ENCODE results near the gene ASB15.
"Not testable (repeated sequence)": the region's sequence is repeated elsewhere in the genome, so short reads cannot be mapped to it uniquely, and the experiment has no call there.

The ASB15 gene

DNA sequence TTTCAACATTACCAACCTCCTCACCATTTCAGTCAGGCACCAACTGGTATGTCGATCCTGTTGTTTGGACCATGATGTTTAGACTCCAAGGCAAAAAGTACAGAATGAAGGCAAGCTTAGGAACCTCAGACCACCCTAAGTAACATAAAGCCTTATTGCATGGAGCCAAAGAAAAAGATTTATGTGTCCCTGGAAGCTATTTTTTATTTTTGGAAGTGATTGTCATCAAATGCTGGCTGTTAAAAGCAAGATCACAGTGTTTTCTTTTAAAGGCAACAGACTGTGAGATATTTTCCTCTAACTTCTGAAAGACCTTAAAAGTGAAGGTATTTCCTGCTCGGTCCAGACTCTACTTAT is 8.2 kb downstream of the ASB15 start:
- Mint-ChIP-seq H3K27me3 (no peaks in the 10 kb centered on the region), H3K4me1 (no peaks in the 10 kb centered on the region), H3K9me3 (no peaks in the 10 kb centered on the region), H3K36me3 (no peaks in the 10 kb centered on the region), H3K4me3 (no peak overlapping the region), H3K27ac (no peak overlapping the region)
- CTCF ChIA-PET = no interaction called here
- no peak for DNase-seq

DNA sequence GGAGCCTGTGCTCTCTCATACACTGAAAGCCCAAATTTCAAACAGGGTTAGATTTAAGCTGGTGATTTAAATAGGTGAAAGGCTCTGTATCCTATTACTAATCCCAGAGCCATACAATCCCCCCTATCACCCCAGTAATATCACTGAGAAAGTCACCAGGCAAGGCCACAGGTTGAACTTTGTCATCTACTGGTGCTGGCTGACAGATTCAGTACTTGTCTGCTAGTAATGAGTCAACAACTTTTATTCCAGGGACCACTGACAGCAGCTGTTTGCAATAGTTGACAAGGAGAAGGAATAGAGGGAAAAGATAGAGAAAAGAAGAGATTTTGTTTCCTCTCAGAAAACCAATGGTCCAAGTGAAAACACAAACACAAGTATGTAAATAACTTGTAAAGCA is 10.4 kb downstream of the ASB15 start:
- CTCF ChIA-PET = no interaction called here
- H3K4me3 Mint-ChIP-seq = no peak overlapping the region
- H3K27me3 Mint-ChIP-seq = no peaks in the 10 kb centered on the region
- no peaks in the 10 kb centered on the region for H3K36me3 Mint-ChIP-seq
- H3K27ac Mint-ChIP-seq = no peak overlapping the region
- no peak for DNase-seq
- H3K4me1 Mint-ChIP-seq = no peaks in the 10 kb centered on the region
- no peaks in the 10 kb centered on the region for H3K9me3 Mint-ChIP-seq

DNA sequence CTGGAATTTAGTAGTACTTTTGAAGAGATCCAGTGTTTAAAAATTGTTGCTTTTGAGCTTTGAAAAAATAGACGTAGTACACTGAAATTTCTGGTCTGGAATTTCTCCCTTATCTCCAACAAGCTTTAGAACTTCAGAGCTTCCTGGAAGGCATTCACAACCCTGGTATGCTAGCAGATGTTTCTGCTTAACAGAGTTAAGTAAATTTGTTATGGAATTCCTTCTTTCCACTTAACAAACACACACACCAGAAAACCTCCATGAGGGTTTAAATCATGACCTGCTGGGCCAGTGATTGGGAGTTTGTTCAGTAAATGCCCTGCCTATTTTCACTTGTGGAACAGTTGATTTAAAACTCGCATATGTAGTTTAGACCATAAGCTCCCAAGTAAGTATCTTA is 13.7 kb downstream of the ASB15 start:
- no peaks in the 10 kb centered on the region for H3K27me3 Mint-ChIP-seq
- no peak for DNase-seq
- no peaks in the 10 kb centered on the region for H3K4me1 Mint-ChIP-seq
- H3K36me3 Mint-ChIP-seq = no peaks in the 10 kb centered on the region
- no peaks in the 10 kb centered on the region for H3K9me3 Mint-ChIP-seq
- CTCF ChIA-PET = interaction anchor here (2.2 kb wide), 1 partner anchor 8 kb away, joined by 7 read pairs; no protein-coding TSS in a partner anchor
- H3K4me3 Mint-ChIP-seq = no peak overlapping the region
- no peak overlapping the region for H3K27ac Mint-ChIP-seq

DNA sequence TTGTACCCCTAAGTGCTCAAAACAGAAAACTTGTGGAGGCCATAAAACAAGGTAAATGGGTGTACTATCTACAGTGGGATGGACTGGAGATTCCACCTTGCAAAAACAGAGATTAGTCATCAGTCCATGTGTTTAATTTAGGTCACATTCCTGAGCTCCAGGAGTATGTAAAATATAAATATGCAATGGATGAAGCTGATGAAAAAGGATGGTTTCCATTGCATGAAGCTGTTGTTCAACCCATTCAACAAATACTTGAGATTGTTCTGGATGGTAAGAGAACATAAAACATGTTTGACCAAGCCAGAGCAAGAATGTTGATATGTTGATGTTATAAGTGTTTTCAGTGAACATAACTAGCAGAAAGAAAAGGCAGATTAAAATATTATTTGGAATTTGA is 14.6 kb downstream of the ASB15 start:
- DNase-seq = no peak
- Mint-ChIP-seq H3K4me1 (no peaks in the 10 kb centered on the region), H3K27me3 (no peaks in the 10 kb centered on the region), H3K4me3 (no peak overlapping the region), H3K9me3 (no peaks in the 10 kb centered on the region), H3K36me3 (no peaks in the 10 kb centered on the region), H3K27ac (no peak overlapping the region)
- CTCF ChIA-PET = interaction anchor here (2.2 kb wide), 1 partner anchor 8 kb away, joined by 7 read pairs; no protein-coding TSS in a partner anchor

DNA sequence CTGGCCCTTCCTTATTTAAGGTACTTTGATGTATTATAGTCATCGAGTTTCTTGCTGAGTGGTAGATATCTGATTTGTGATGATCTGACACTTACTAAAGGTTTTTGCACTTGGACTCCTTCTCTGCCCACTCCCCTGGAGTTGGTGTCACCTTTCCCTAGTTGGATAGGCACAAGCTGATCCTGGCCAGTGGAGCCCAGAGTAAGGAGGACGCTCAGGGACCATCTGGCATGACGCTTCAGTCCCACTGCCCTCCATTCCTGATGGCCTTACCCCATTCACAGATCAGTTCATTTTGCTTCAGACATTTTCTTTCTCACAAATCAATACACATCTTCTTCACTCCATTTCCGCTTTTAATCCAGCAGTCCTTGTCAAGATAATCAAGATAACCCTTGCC is 20.1 kb downstream of the ASB15 start:
- Mint-ChIP-seq H3K9me3 (no peaks in the 10 kb centered on the region), H3K36me3 (no peaks in the 10 kb centered on the region), H3K4me1 (no peaks in the 10 kb centered on the region), H3K4me3 (no peak overlapping the region), H3K27me3 (no peaks in the 10 kb centered on the region), H3K27ac (no peak overlapping the region)
- CTCF ChIA-PET = no interaction called here
- DNase-seq = no peak

DNA sequence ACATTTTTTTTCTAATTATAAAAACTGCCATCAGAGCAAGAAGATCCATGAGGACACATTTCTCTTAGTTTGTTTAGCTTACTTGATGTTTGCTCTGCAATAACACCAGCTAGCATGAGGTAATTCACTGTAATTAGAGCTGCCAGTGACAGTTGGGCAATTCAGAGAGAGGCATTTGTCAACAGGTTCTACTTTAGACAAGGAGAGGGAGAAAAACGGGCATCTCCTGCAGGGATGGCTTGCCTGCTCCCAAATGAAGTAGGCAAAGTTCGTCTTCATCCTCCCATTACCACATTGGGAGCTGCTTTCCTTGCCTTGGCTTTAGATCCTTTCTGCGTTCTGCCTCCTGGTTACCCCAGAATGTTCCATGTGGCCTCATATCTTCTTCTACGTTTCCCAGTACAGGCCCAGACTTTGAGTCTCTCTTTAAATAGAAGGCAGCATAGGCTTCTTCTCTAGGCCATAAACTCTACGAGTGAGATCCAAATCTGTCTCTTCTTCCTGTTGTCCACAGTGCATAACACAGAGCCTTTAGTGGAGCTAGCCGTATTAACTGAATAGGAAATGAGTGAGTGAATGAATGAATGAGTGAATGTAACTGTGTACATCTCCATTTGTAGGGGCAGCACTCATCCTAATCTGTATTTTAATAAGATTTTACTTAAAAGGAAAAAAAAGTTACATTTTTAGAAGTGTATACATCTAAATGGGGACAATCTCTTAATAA is 21.2 kb downstream of the ASB15 start:
- DNase-seq = no peak
- no peak overlapping the region for H3K27ac Mint-ChIP-seq
- no peaks in the 10 kb centered on the region for H3K27me3 Mint-ChIP-seq
- H3K36me3 Mint-ChIP-seq = no peaks in the 10 kb centered on the region
- CTCF ChIA-PET = interaction anchor here (2.3 kb wide), 1 partner anchor 249 kb away, joined by 7 read pairs; no protein-coding TSS in a partner anchor
- H3K9me3 Mint-ChIP-seq = no peaks in the 10 kb centered on the region
- H3K4me3 Mint-ChIP-seq = no peak overlapping the region
- no peaks in the 10 kb centered on the region for H3K4me1 Mint-ChIP-seq

DNA sequence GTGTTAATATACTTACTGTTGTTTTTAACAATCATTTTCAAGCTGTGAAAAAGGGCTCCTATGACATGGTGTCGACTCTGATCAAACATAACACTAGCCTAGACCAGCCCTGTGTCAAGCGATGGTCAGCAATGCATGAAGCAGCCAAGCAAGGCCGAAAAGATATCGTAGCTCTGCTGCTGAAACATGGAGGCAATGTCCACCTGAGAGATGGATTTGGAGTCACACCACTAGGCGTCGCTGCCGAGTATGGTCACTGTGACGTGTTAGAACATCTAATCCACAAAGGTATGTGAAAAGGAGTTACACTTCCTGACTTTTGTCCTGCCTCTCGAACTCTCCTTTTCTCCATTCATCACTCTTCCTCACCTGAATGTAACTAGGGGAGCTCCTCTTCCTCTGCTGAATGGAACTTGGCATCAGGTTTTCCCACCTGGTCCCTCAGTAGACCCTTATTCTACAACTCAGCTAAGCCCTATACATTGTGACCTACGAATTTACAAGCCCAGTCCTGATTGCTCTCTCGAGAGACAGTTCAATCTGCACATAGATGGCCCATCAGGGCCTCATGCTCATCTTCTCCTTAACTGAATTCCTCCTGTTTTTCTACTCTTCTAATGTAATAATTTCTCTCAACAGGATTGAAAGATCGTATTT is 23.0 kb downstream of the ASB15 start:
- CTCF ChIA-PET = interaction anchor here (0.6 to 2.3 kb wide), 13 partner anchors 10 to 255 kb away, joined by 3 to 7 read pairs (median 3); partner anchors contain the start of gene ASB15
- H3K9me3 Mint-ChIP-seq = no peaks in the 10 kb centered on the region
- no peaks in the 10 kb centered on the region for H3K36me3 Mint-ChIP-seq
- H3K27ac Mint-ChIP-seq = no peak overlapping the region
- peak; percentile 79 for DNase-seq
- H3K4me1 Mint-ChIP-seq = no peaks in the 10 kb centered on the region
- H3K27me3 Mint-ChIP-seq = no peaks in the 10 kb centered on the region
- H3K4me3 Mint-ChIP-seq = no peak overlapping the region

DNA sequence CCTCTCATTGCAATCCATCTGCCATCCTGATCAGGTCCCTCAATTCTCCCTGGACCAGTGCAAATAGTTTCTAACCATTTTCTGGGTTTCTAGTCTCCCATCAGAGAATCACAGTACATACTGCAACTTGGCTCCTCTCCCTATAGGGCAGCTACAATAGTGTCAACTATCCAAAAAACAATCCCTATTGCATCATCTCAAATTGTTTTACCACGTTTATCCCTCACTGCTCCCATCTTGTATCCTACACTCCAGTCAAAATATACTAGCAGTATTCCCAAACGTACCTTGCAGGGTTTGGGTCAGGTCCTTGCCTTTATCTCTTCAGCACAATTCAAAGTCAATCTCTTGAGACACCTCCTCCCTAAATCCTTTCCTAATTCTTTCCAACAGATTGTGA is 23.6 kb downstream of the ASB15 start:
- CTCF ChIA-PET = interaction anchor here (0.6 to 2.3 kb wide), 5 partner anchors 9 to 254 kb away, joined by 3 to 7 read pairs (median 5); no protein-coding TSS in a partner anchor
- no peak for DNase-seq
- Mint-ChIP-seq H3K4me1 (no peaks in the 10 kb centered on the region), H3K9me3 (no peaks in the 10 kb centered on the region), H3K4me3 (no peak overlapping the region), H3K36me3 (no peaks in the 10 kb centered on the region), H3K27ac (no peak overlapping the region), H3K27me3 (no peaks in the 10 kb centered on the region)

DNA sequence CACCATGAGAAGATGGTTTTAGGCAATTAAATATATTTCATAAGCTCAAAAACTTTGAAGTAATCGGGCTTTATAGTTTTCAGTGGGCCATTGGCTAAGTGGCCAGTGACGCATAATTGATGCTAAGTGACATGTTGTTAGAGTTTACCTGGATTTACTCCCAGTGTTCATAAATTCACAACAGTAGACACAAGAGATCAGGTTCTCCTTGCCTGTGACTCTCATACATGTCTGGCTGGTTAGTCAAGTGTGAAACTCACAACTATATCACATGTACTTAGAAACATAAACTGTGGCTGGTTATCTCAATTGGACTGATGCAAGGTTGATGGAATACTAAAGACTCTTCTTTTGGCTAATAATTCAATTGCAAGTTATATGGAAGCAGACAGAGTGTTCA is 26.2 kb downstream of the ASB15 start:
- H3K4me1 Mint-ChIP-seq = no peaks in the 10 kb centered on the region
- CTCF ChIA-PET = no interaction called here
- no peaks in the 10 kb centered on the region for H3K36me3 Mint-ChIP-seq
- no peak overlapping the region for H3K27ac Mint-ChIP-seq
- no peaks in the 10 kb centered on the region for H3K27me3 Mint-ChIP-seq
- H3K4me3 Mint-ChIP-seq = no peak overlapping the region
- no peaks in the 10 kb centered on the region for H3K9me3 Mint-ChIP-seq
- no peak for DNase-seq

DNA sequence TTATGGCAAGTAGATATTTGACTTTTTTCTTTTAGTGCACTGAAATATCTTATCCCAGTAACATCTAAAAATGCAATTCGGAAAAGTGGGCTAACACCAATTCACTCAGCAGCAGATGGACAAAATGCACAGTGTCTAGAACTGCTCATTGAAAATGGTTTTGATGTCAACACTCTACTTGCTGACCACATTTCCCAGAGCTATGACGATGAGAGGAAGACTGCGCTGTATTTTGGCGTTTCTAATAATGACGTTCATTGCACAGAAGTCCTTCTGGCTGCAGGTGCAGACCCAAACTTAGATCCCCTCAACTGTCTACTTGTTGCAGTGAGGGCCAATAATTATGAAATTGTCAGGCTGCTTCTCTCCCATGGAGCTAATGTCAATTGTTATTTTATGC is 27.2 kb downstream of the ASB15 start:
- Mint-ChIP-seq H3K27ac (no peak overlapping the region), H3K27me3 (no peaks in the 10 kb centered on the region), H3K9me3 (no peaks in the 10 kb centered on the region), H3K4me3 (no peak overlapping the region), H3K4me1 (no peaks in the 10 kb centered on the region), H3K36me3 (no peaks in the 10 kb centered on the region)
- CTCF ChIA-PET = no interaction called here
- DNase-seq = no peak

DNA sequence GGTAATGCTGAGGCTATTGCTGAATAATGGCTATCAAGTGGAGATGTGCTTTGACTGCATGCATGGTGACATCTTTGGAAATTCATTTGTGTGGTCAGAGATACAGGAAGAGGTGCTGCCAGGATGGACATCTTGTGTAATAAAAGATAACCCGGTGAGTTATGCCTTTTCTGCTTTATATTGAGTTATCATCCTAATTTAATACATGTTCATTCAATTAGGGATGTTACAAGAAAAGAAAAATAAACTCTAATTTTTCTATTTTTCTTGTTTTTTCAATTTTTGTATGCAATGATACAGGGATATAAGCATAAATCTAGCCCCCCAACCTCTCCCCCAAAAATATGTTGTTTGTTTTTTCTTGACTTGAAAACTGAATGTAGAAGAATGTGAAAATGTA is 27.7 kb downstream of the ASB15 start:
- no peak overlapping the region for H3K4me3 Mint-ChIP-seq
- no peaks in the 10 kb centered on the region for H3K4me1 Mint-ChIP-seq
- H3K9me3 Mint-ChIP-seq = no peaks in the 10 kb centered on the region
- no peaks in the 10 kb centered on the region for H3K36me3 Mint-ChIP-seq
- no peak for DNase-seq
- no peaks in the 10 kb centered on the region for H3K27me3 Mint-ChIP-seq
- CTCF ChIA-PET = no interaction called here
- H3K27ac Mint-ChIP-seq = no peak overlapping the region

DNA sequence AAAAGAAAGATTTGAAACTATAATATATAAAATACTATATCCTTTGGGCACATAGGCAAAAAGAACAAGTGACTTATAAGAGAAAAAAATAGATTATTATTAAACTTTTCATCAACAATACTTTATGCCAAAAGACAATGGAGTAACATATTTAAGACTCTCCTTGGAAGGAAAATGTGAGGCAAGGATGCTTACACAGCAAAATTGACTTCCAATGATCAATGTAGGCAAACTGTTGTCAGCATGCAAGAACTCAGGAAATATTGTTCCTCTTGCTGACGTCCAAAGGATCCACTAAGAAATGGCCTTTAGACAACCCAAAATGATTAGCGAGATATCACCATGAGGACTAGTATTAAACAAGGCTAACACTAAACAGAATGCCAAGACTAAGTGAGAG is 31.2 kb downstream of the ASB15 start:
- DNase-seq = no peak
- Mint-ChIP-seq H3K4me3 (no peak overlapping the region), H3K9me3 (no peaks in the 10 kb centered on the region), H3K27ac (no peak overlapping the region), H3K4me1 (no peaks in the 10 kb centered on the region), H3K36me3 (no peaks in the 10 kb centered on the region), H3K27me3 (peaks cover 8% of the 10 kb centered on the region)
- CTCF ChIA-PET = no interaction called here

DNA sequence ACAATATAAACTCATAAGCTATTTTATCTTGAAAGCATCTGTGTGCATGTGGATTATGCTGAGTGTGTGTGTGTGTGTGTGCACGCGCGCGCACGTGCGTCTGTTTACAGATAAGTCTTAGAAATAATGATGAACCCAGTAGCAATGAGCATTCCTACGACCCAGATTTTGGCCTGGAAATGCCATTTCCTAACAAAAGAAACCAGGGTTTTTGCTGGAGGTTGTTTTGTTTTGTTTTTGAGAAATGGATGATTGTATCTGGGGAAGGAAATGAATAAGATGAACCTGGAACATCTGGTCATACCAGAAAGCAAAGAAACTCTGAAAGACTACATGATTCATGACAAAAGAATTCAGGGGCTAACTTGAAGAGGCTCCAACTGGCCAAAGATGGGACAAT is 31.9 kb downstream of the ASB15 start:
- H3K9me3 Mint-ChIP-seq = no peaks in the 10 kb centered on the region
- H3K36me3 Mint-ChIP-seq = no peaks in the 10 kb centered on the region
- DNase-seq = no peak
- peaks cover 12% of the 10 kb centered on the region for H3K27me3 Mint-ChIP-seq
- no peaks in the 10 kb centered on the region for H3K4me1 Mint-ChIP-seq
- H3K4me3 Mint-ChIP-seq = no peak overlapping the region
- CTCF ChIA-PET = no interaction called here
- no peak overlapping the region for H3K27ac Mint-ChIP-seq

DNA sequence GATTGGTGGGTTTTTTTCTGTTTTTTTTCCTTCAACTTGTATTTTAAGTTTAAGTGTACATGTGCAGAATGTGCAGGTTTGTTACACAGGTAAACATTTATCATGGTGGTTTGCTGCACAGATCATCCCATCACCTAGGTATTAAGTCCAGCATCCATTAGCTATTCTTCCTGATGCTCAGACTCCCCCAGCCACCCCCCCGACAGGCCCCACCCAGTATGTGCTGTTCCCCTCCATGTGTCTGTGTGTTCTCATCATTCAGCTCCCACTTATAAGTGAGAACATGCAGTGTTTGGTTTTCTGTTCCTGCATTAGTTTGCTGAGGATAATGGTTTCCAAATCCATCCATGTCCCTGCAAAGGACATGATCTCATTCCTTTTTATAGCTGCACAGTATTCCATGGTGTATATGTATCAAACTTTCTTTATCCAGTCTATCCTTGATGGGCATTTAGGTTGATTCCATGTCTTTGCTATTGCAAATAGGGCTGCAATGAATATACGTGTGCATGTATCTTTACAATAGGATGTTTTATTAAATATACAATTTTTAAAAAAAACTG is 32.5 kb downstream of the ASB15 start:
- H3K4me3 Mint-ChIP-seq, H3K36me3 Mint-ChIP-seq, H3K9me3 Mint-ChIP-seq, H3K27ac Mint-ChIP-seq, DNase-seq, H3K4me1 Mint-ChIP-seq: not testable (repeated sequence)
- H3K27me3 Mint-ChIP-seq = peaks cover 15% of the 10 kb centered on the region
- CTCF ChIA-PET = interaction anchor here (1.0 kb wide), 1 partner anchor 10 kb away, joined by 5 read pairs; no protein-coding TSS in a partner anchor

All from activated naive CD4-positive, alpha-beta T cell treated with anti-CD3 and anti-CD28 coated beads, Interleukin-2, amount 10 ng/mL, durations not matched to agents 7 days and 5 days (primary cell).